Endodermal cell (in vitro differentiated cells): ENCODE data around the gene CRYGD. TPM values are rescaled to one million over a fixed set of nuclear protein-coding genes. Genes with fewer than 3 reads are reported as not detected.

Source experiments
- DNase-seq: peaks from one replicate; pipeline ENCODE4 v3.0.0-alpha.2; 2017
- H3K27ac ChIP-seq: 2 replicates; pipeline ENCODE4 v1.5.1; 2013; ENCODE audit warnings: mild to moderate bottlenecking, low read depth, low read length, moderate library complexity
- H3K27me3 ChIP-seq: 2 replicates; pipeline ENCODE4 v1.6.1; 2013; ENCODE audit warnings: mild to moderate bottlenecking, low read length, moderate library complexity; ENCODE audit not compliant: insufficient read depth, control insufficient read depth, poor library complexity, severe bottlenecking
- H3K36me3 ChIP-seq: 2 replicates; pipeline ENCODE4 v1.7.0; 2013; ENCODE audit warnings: mild to moderate bottlenecking, low read length, moderate library complexity; ENCODE audit not compliant: control insufficient read depth, insufficient read depth
- H3K4me1 ChIP-seq: one replicate; pipeline ENCODE4 v1.7.0; 2013; ENCODE audit warnings: low read length; ENCODE audit not compliant: control insufficient read depth, insufficient read depth
- H3K4me3 ChIP-seq: 2 replicates; pipeline ENCODE4 v1.5.1; 2013; ENCODE audit warnings: mild to moderate bottlenecking, low read length, moderate library complexity
- H3K9ac ChIP-seq: 2 replicates; pipeline ENCODE4 v1.6.1; 2013; ENCODE audit warnings: mild to moderate bottlenecking, low read length, moderate library complexity; ENCODE audit not compliant: poor library complexity, severe bottlenecking; ENCODE audit errors: extremely low read depth
- H3K9me3 ChIP-seq: 2 replicates; pipeline ENCODE4 v1.6.1; 2013; ENCODE audit warnings: mild to moderate bottlenecking, low read length, moderate library complexity; ENCODE audit not compliant: control insufficient read depth
- H3K27ac Mint-ChIP-seq: 2 replicates; pipeline ENCODE4 v1.8.0; 2020; ENCODE audit warnings: mixed read lengths
- H3K27me3 Mint-ChIP-seq: 2 replicates; pipeline ENCODE4 v1.8.0; 2021; ENCODE audit warnings: mild to moderate bottlenecking, mixed read lengths; ENCODE audit not compliant: insufficient read depth
- H3K36me3 Mint-ChIP-seq: 2 replicates; pipeline ENCODE4 v1.8.0; 2020; ENCODE audit warnings: low read depth, mixed read lengths
- H3K4me1 Mint-ChIP-seq: 2 replicates; pipeline ENCODE4 v1.8.0; 2020; ENCODE audit warnings: mixed read lengths
- H3K4me3 Mint-ChIP-seq: 2 replicates; pipeline ENCODE4 v1.8.0; 2020; ENCODE audit warnings: mild to moderate bottlenecking, moderate library complexity, mixed read lengths
- H3K9me3 Mint-ChIP-seq: 2 replicates; pipeline ENCODE4 v1.8.0; 2020; ENCODE audit warnings: mild to moderate bottlenecking, mixed read lengths
- WGBS, 2 experiments: methylation state at CpG; one replicate each; pipeline versions ENCODE4 v1.1.5 to v1.1.7; 2013; ENCODE audit warnings: missing lambda C conversion rate in 2 of 2, mixed read lengths in 1 of 2; ENCODE audit not compliant: insufficient coverage in 1 of 2, insufficient read length in 1 of 2; 5-methylcytosine and 5-hydroxymethylcytosine counted together
- total RNA-seq, 2 donors: library from RNA; stranded (reverse); fragmentation: NEBNext Ultra II Directional in 1 of 2; extraction: Animal tissue kit (Norgen Biotek cat#: 25700) in 1 of 2; gene quantifications; 2 replicates in 1 of 2; 3 replicates in 1 of 2; pipeline ENCODE4 v1.2.1, GENCODE V29; 2021
- TF ChIP-seq, protein P1 (sequence below): fragments of 200-600 bp; sonication (generic); conservative IDR thresholded peaks from 2 replicates; pipeline ENCODE4 v1.5.0; 2021; ENCODE audit warnings: antibody characterized with exemption, mild to moderate bottlenecking

The CRYGD gene
- total RNA-seq, 2 donors from 2014 or later = 2.2 TPM; not detected in 1

DNA sequence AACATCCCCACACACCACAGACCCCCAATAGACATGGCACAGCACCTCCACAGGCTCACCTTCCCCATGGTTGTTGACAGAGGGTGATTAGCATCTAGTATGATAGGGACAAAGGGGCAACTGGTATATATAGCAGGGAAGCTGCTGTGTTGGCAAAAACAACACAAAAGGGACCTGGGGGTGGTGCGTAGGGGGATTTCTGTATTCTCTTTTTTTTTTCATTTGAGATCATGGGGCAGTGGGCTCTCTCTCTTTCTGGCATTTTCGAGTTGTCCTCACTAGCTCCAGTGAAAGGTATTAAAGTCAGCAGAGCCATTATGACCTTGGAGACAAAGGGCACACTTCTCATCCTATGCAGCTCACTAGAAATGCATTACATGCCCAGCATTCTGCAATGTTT, 39.2 kb upstream of the CRYGD start, which contains the start of gene CRYGA:
TSS of gene CRYGA (minus strand) at position 101 of the 400 bp plus-strand sequence. CDS start at position 68, 33 bp downstream.
- Mint-ChIP-seq H3K27ac (peak within 1 kb of the TSS; percentile 24), H3K36me3 (no peaks in the 10 kb centered on the region)
- TF ChIP-seq, protein P1, sequence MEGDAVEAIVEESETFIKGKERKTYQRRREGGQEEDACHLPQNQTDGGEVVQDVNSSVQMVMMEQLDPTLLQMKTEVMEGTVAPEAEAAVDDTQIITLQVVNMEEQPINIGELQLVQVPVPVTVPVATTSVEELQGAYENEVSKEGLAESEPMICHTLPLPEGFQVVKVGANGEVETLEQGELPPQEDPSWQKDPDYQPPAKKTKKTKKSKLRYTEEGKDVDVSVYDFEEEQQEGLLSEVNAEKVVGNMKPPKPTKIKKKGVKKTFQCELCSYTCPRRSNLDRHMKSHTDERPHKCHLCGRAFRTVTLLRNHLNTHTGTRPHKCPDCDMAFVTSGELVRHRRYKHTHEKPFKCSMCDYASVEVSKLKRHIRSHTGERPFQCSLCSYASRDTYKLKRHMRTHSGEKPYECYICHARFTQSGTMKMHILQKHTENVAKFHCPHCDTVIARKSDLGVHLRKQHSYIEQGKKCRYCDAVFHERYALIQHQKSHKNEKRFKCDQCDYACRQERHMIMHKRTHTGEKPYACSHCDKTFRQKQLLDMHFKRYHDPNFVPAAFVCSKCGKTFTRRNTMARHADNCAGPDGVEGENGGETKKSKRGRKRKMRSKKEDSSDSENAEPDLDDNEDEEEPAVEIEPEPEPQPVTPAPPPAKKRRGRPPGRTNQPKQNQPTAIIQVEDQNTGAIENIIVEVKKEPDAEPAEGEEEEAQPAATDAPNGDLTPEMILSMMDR = no peak

DNA sequence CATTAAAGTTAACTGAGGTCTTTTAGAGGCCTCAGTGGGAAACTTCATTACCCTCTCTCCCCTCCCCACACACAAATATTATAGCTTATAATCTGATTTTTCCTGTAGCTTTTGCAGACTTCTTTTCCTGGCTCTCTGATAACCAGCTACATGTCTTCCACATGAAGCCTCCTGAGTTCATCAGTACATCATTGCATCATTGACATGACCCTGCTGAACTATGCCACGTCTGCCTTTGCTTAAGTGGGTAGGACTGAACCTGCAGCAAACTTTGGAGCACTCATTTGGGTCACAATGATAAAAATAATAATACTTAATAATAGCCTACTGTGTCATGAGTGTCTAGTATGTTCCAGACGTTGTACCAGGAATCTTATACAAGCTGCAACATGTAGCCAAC, 32.1 kb upstream of the CRYGD start:
- Mint-ChIP-seq H3K36me3 (no peaks in the 10 kb centered on the region), H3K4me3 (no peak overlapping the region), H3K9me3 (peaks cover 8% of the 10 kb centered on the region), H3K27me3 (no peaks in the 10 kb centered on the region), H3K4me1 (no peaks in the 10 kb centered on the region), H3K27ac (no peak overlapping the region)
- DNase-seq = no peak
- Histone ChIP-seq H3K4me3 (no peak overlapping the region), H3K4me1 (no peaks in the 10 kb centered on the region), H3K36me3 (no peaks in the 10 kb centered on the region), H3K27me3 (no peaks in the 10 kb centered on the region), H3K27ac (no peak overlapping the region), H3K9ac (no peak overlapping the region), H3K9me3 (peaks cover 13% of the 10 kb centered on the region)
- 93 to 100% methylated on average over 1 to 2 of the region's 2 CpGs for WGBS, 2 experiments
- TF ChIP-seq, protein P1 = no peak

More for the DNA sequence above, 39.2 kb upstream of the CRYGD start, which contains the start of gene CRYGA:
- Histone ChIP-seq H3K4me1 (peaks cover 4% of the 10 kb centered on the region), H3K36me3 (no peaks in the 10 kb centered on the region), H3K9me3 (no peaks in the 10 kb centered on the region), H3K27ac (no peak within 1 kb of the TSS), H3K4me3 (no peak within 1 kb of the TSS), H3K9ac (no peak within 1 kb of the TSS), H3K27me3 (no peaks in the 10 kb centered on the region)
- peaks cover 15% of the 10 kb centered on the region for H3K4me1 Mint-ChIP-seq
- H3K9me3 Mint-ChIP-seq = no peaks in the 10 kb centered on the region
- H3K27me3 Mint-ChIP-seq = no peaks in the 10 kb centered on the region
- no peak for DNase-seq
- no peak within 1 kb of the TSS for H3K4me3 Mint-ChIP-seq
- WGBS, 2 experiments = 79% methylated on average over 2 of the region's 2 CpGs; no CpG with 5 or more reads in 1 of the 2 experiments

DNA sequence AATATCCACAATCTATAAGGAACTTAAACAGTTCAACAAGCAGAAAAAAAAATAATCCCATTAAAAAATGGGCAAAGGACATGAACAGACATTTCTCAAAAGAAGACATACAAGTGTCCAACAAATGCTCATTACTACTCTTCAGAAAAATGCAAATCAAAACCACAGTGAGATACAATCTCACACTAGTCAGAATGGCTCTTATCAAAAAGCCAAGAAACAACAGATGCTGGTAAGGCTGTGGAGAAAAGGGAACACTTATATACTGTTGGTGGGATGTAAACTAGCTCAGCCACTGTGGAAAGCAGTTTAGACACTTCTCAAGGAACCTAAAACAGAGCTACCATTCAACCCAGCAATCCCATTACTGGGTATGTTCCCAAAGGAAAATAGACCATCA, 28.8 kb upstream of the CRYGD start:
- peaks cover 14% of the 10 kb centered on the region for H3K9me3 Mint-ChIP-seq
- peaks cover 17% of the 10 kb centered on the region for H3K9me3 ChIP-seq
- no peak overlapping the region for H3K9ac ChIP-seq
- H3K4me3 Mint-ChIP-seq = no peak overlapping the region
- no peak overlapping the region for H3K27ac ChIP-seq
- H3K4me3 ChIP-seq = no peak overlapping the region
- no peaks in the 10 kb centered on the region for H3K27me3 ChIP-seq
- no peak for DNase-seq
- H3K4me1 ChIP-seq = no peaks in the 10 kb centered on the region
- H3K4me1 Mint-ChIP-seq = no peaks in the 10 kb centered on the region
- TF ChIP-seq, protein P1 = no peak
- no peaks in the 10 kb centered on the region for H3K36me3 ChIP-seq
- no peaks in the 10 kb centered on the region for H3K27me3 Mint-ChIP-seq
- H3K36me3 Mint-ChIP-seq = no peaks in the 10 kb centered on the region
- H3K27ac Mint-ChIP-seq = no peak overlapping the region
